Measurements from ENCODE around the gene APLP1.
"Not testable (repeated sequence)": the region's sequence is repeated elsewhere in the genome, so short reads cannot be mapped to it uniquely, and the experiment has no call there.

The APLP1 gene

DNA sequence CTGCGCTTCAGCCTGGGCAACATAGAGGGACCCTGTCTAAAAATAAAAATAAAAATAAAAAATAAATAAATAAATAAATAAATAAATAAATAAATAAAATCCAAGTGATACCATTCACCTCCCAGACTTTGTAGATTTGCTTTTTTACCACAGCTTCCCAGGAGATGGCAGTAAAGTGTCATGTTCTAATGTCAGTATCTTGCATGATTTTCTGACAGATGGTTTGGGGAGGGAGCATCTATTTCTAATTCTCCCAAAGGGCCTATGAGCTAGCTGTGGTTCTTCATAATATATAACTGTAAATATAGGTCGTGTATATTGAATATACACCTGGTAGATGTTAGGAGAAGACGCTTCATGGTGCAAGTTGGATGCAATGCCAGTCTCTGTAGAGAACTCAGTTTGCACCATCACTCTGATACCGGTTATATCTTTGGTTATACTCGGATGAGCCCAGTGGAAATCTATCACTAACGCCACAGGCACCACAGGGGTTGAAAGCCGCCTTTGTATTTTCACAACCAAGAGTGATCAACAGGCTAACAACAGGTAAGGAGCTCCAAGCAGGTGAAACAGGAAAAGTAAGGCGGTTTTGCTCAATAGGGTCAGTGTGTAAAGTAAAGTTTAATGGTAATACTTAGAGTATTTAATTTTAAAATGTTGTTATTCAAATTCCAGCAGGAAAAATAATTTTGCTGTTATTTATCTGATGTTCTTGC is 13.9 kb downstream of the APLP1 start:
- DNase-seq (ENCODE audit: low read depth in 2 of 3, low spot score in 2 of 3): no peak

DNA sequence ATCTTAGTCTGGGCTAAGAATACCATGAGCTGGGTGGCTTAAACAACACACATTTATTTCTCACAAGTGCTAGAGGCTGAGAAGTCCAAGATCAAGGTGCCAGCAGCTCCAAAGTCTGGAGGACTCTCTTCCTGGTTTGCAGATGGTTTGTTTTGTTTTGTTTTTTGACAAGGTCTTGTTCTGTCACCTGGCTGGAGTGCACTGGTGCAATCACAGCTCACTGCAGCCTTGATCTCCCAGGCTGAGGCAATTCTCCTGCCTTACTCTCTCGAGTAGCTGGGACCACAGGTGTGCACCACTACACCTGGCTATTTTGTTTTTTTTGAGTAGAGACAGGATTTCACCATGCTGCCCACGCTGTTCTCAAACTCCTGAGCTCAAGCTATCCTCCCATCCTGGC is 15.5 kb downstream of the APLP1 start:
- no peak for DNase-seq (ENCODE audit: low read depth in 2 of 3, low spot score in 2 of 3)

DNA sequence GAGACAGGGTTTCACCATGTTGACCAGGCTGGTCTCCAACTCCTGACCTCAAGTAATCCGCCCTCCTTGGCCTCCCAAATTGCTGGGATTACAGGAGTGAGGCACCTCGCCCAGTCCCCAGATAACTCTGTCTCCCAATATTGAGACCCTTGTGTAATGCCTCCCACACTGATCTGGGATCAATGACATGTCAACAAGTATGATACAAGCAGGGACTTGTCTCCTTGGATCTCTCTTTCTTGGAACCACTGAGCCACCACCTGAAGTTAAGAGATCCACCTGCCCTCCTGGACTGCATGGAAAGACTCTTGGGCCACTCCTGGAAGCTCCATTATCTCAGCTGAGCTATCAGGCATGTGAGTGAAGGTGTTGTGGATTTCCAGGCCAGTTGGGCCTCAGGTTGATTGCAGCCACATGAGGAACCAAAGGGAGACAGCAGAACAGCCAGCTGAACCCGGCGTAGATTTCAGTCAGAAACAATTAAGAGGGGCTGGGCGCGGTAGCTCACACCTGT is 16.9 kb downstream of the APLP1 start:
- DNase-seq (ENCODE audit: low read depth in 2 of 3, low spot score in 2 of 3): no peak

DNA sequence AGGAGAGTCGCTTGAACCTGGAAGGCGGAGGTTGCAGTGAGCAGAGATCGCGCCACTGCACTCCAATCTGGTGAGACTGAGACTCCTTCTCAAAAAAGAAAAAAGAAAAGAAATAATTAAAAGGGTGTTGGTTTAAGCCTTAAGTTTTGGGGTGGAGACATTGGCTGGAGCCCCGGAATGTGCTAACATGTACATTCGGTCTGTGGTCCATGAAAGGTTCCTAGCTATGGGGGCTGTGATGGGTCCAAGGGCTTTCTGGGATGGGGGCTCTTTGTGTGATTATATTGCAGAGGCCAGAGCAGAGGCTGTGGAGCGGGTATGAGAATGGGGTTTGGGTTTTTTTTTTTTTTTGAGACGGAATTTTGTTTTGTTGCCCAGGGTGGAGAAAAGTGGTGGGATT is 17.5 kb downstream of the APLP1 start:
- no peak for DNase-seq (ENCODE audit: low read depth in 2 of 3, low spot score in 2 of 3)

DNA sequence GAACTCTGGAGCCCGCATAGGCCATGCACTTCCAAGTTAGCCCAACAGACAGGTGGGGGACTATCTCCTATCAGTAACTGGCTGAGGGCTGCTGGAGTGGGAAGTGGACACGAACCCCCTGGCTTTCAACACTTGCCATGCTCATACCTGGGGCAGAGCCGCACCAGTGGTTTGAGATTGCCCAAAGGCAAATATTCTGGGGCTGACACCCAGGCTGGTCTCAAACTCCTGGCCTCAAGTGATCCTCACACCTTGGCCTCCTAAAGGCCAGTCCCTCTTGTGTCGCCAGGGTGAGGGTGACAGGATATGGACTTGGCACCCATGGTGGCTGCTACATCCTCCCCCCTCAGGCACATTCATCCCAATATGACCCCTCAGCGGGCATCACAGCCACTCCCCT is 18.8 kb downstream of the APLP1 start:
- no peak for DNase-seq (ENCODE audit: low read depth in 2 of 3, low spot score in 2 of 3)

DNA sequence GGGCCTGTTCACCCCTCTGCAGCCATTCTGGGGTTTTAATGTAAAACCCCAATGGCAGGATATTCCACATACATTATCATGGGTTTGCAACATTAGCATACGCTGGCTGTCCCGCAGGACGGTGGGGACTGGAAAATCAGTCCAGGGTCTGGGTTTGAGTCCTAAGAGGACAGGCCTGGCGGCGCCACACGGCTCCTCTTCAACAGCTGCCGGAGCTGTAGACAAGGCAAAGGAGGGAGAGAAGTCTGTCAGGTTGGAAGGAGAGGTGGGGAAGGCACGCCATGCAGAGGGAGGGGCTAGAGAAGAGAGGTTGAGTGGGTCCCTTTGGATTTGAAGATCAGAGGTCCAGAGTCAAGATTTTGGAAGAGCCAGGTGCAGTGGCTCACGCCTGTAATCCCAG is 20.0 kb downstream of the APLP1 start:
- no peak for DNase-seq (ENCODE audit: low read depth in 2 of 3, low spot score in 2 of 3)

DNA sequence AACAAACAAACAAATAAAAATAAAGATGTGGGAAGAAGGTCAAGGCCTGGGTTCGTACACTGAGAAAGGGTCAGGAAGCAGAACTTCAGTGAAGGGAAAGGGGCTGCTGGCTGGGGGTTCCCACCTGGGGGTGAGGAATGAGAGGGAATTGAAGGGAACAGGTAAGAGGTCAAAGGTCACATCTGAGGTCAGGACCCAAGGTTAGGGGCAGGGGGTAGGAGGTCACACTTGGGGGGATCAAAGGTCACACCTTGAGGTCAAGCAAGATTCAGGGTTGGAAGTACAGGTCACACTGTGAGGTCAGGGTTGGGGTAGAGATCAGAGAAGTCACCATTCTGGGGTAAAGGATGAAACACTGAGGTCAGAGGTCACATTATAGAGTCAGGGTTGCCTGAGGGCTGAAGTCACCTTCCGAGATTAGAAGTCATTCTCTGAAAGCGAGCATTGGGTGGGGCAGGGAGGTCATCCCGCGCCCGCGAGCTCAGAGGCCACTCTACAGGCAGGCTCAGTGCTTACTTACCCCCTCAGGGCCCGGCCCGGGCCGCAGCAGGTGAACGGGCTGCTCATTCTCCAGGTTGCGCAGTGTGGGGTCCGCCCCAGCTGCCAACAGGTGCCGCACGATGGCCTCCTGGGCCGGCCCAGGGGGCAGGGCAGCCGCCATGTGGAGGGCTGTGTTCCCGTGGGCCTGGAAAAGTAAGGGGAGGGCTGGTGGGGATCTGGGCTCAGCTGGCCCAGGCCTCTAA is 21.2 kb downstream of the APLP1 start:
- DNase-seq (ENCODE audit: low read depth in 2 of 3, low spot score in 2 of 3): no peak

DNA sequence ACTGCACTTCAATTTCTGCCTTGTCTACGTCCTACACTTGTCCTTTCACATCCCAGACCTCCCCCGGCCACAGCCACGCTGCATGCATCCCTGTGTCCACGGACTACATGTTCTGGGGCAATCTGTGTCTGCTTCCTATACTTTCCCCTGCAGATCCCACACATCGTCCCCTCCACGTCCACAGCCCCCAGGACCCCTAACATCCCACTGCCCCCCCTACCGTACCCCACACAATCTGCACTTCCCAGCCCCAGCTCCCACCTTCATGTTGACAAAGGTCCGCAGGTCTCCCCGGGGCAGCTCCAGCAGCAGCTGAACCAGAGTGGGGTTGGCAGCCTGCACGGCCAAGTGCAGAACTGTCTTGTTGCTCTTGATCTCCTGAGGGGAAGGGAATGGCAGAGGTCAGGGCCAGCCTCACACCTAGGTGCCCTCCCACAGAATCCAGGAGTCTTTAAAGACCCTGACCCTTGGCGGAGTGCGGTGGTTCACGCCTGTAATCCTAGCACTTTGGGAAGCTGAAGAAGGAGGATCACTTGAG is 21.8 kb downstream of the APLP1 start:
- DNase-seq (ENCODE audit: low read depth in 2 of 3, low spot score in 2 of 3): no peak

DNA sequence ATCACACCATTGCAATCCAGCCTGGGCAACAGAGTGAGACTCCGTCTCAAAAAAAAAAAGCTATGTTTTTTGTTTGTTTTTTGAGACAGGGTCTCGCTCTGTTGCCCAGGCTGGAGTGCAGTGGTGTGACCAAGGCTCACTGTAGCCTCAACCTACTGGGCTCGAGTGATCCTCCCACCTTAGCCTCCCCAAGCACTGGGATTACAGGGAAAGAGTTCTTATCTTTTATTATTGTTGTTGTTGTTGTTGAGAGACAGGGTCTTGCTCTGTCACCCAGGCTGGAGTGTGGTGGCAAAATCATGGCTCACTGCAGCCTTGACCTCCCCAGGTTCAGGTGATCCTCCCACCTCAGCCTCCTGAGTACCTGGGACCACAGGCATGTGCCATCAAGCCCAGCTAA is 23.4 kb downstream of the APLP1 start:
- DNase-seq (ENCODE audit: low read depth in 2 of 3, low spot score in 2 of 3): not testable (repeated sequence)

DNA sequence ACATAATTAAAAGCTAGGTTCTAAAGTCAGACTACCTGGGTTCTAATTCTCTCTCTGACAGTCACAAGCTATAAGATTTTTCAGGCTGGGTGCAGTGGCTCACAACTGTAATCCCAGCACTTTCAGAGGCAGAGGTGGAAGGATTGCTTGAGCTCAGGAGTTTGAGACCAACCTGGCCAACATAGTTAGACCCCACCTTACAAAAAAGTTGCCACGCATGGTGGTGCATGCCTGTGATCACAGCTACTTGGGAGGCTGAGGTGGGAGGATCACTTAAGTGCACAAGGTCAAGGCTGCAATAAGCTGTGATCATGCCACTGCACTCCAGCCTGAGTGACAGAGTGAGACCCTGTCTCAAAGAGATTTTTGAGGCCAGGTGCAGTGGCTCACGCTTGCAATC is 26.0 kb downstream of the APLP1 start:
- DNase-seq (ENCODE audit: low read depth in 2 of 3, low spot score in 2 of 3): no peak

DNA sequence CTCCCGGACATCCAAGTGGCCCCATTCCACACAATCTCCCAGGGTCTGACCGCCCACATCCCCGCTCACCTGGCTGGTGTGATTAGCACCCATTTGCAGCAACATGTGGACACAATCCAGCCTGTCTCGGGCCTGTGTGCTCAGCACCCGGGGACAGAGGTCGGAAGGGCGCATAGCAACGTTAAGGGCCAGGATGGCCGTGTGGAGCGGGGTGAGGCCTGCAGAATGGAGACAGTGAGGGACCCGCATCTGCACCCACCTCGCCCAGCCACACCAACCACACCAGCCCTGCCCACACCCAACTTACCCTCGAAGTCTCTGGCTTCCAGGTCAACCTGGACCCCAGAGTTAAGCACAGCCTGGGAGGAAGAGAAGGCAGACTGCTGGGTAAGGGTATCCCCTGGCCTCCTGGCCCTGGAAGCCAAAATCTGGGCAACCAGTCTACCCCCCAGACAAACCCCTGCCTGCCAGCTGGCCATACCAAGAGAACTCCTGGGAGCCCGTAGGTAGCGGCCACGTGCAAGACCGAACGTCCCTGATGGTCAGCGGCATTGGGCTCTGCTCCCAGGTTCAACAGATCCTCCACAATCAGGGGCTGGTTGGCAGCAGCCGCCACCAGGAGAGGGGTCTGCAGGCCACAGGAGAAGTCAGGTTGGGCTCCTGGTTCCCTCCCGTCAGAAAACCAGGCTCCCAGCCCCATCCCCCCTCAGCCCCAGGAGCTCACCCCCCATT is 27.7 kb downstream of the APLP1 start:
- no peak for DNase-seq (ENCODE audit: low read depth in 2 of 3, low spot score in 2 of 3)

DNA sequence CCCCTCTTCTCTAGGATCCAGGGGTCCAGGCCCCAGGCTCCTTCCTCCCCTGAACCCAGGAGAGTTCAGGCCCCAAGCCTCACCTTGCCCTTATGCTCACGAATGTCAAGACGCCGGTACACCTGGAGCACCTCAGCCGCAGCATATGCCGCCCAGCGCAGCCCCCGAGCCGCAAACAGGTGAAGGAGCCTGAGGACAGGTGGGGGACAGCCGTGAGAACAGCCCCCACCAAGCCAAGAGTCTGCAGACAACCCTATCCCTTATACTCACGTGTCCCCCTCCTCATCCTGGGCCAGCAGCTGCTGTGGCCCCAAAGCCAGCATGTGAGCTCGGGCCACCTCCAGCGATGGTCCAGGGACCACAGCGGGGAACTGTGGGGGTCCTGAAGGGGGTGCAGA is 28.3 kb downstream of the APLP1 start:
- no peak for DNase-seq (ENCODE audit: low read depth in 2 of 3, low spot score in 2 of 3)

DNA sequence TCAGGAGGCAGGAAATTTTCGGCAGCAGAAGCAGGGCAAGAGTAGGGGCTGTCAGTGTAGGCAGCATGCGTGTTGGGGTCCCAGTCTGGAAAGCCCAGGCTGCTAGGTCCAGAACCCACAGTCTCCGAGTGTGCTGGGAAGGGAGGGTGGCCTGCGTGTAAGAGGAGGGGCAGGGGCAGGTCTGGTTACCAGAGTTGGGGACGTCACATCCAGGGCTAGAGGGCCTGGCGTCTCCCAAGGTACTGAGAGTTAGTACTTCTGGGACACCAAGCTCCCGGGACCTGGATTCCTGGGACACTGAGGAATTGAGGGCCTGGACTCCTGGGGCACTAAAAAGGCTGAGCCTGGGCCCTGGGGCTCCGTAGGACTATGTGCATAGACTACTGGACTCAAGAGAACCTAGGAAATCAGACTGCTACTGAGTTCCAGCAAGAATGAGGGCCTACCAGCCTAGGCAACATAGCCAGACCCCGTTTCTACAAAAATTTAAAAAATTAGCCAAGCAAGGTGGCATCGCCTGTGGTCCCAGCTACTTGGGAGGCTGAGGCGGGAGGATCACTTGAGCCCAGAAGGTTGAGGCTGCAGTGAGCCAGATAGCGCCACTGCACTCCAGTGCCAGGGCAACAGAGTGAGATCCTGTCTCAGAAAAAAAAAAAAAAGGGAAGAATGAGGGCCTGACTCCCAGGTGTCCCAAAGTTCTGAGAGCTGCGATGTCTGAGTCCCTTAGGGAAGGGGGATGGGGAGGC is 29.5 kb downstream of the APLP1 start:
- DNase-seq (ENCODE audit: low read depth in 2 of 3, low spot score in 2 of 3): no peak

DNA sequence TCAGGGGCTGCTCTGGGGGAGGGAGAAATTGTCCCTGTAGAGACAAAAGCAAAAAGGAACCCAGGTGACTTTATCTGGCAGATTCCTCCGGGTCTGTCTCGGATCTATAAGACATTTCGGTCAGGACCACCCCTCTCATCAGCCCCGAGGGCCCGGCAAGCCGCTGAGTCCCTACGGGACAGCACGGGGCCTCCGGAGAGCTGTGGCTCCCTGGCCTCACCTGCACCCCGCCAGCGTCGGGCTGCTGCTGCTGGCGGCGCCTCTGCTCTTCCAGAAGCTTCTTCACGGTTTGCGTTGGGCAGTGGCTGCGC is 30.1 kb downstream of the APLP1 start:
- no peak for DNase-seq (ENCODE audit: low read depth in 2 of 3, low spot score in 2 of 3)

DNA sequence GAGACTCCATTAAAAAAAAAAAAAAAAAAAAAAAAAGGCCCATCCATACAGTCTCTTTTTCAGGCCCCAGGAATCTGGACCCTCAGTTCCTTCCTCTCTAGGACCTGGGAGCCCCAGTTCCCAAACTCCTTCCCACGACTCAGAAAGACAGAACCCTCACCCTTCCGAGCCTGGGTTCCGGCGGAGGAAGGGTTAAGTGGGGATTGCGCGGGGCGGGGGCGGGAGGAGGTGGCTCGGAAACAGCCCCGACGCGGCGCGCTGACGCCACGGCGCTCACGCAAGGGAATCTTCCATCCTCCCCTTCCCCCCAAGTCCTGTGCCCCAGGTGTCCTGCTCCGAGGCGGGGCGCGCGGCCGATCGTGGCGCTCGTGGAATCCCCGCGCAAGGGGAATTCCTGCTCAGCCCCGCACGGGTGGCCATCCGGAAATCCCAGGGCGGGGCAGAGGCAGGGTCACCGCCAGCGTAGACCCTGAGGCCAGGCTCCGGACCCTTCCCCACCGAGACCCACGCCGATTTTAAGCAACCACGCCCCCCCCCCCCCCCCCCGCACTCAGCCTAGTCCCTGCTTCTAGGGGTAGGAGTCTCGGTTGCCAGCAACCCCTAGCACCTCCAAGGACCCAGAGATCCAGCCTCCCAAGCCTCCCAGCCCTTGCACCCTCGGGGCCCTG is 31.3 kb downstream of the APLP1 start:
- peak; percentile 59 to 77 (median 61) for DNase-seq (ENCODE audit: low read depth in 2 of 3, low spot score in 2 of 3)

DNA sequence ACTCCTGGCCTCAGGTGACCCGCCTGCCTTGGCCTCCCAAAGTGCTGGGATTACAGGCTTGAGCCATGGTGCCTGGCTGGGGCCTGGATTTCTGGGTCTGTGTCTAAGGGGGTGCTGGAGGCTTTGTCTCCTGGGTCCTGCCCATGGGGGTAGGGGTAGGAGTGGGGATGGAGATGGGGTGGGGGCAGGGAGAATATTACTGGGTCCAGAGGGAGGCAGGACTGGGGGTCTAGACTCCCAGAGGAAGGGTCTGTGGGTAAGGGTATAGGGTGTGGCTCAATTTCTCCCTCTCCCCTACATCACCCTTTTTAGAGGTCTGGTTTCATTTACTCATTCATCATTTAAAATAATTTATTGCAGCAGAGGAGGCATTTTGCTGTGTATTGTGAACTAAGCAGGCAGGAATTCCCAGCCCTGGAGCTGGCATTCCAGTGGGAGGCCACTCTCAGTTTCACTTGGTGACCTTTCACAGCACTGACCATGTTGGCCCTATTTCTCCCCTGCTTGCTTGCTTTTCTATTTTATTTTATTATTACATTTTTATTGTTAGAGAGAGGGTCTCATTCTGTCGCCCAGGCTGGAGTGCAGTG is 32.8 kb downstream of the APLP1 start:
- DNase-seq (ENCODE audit: low read depth in 2 of 3, low spot score in 2 of 3): no peak

DNA sequence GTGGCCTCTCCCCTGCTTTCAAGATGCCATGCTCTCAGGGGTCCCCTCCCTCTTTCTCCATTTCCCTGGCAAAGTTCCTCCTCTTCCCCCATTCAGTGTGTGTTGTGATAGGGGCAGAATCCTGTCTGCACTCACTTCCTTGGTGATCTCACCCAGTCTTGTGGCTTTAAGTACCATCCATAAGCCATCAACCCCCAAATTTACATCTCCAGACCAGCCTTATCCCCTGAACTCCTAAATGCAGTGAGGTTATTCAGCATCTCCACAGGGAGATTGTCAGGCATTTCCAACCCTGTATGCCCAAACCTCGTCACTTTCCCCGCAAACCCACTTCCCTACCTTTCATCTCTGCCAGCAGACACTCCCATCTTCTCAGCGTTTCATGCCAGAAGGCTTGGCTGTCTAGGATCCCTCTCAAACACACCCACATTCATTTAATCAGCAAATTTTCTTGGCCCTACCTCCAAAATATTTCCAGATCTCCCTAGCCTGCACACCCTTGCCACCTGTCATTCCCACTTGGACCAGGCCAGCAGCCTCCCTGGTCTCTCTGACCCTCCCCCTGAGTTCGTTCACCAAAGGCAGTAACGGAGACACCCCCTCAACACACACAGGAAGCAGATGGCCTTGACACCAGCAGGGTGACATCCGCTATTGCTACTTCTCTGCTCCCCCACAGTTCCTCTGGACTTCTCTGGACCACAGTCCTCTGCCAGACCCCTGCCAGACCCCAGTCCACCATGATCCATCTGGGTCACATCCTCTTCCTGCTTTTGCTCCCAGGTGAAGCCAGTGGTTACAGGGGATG is 33.7 kb downstream of the APLP1 start, which contains the start of gene HCST:
Gene HCST, plus strand, starts transcription at position 676 of the 808 bp plus-strand sequence. Its CDS starts 65 bp downstream, at position 741.
- no peak for DNase-seq (ENCODE audit: low read depth in 2 of 3, low spot score in 2 of 3)

DNA sequence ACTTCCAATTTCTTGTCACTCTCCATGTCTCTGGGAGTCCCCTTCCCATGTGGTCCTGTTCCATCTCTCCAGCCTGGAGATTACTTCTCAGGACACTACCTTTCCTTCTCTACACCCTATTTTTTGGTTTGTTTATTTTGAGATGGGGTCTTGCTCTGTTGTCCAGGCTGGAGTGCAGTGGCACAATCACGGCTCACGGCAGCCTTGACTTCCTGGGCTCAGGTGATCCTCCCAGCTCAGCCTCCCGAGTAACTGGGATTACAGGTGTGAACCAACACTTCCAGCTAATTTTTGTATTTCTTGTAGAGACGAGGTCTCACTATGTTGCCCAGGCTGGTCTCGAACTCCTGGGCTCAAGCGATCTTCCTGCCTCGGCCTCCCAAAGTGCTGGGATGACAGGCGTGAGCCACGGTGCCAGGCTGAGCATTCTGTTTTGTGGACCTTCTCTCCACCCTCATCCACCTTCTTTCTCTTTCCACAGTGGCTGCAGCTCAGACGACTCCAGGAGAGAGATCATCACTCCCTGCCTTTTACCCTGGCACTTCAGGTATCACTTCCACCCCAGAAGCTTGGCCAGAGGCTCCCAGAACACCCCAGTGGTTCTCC is 34.6 kb downstream of the APLP1 start:
- no peak for DNase-seq (ENCODE audit: low read depth in 2 of 3, low spot score in 2 of 3)

All from activated CD8-positive, alpha-beta memory T cell treated with anti-CD3 and anti-CD28 coated beads for 48 hours (primary cell).